ENCODE data around the gene ALOX5. TPM values are rescaled to one million over a fixed set of nuclear protein-coding genes. Genes with fewer than 3 reads are reported as not detected.

The ALOX5 gene
- total RNA-seq, 2 donors from 2014 or later = 42.5 to 63.0 TPM

GRCh38 chr10:45373003-45373575 lies 927 bp upstream of the ALOX5 start:
- intact Hi-C loops (cut with DNase I) = no loop called here
- ATAC-seq = peak; percentile 24
- H3K4me3 ChIP-seq = peak overlapping the region in 1 of 2 donors; percentile 18
- peaks cover 28% of the 10 kb centered on the region for H3K4me1 ChIP-seq
- TF ChIP-seq CTCF (IDR thresholded peaks at IDR 0.05) = no peak
- no peak for TF ChIP-seq POLR2A (IDR thresholded peaks at IDR 0.05)
- no peaks in the 10 kb centered on the region for H3K36me3 ChIP-seq (replicated peaks in 1 of 2; ENCODE audit: insufficient read depth in 1 of 2, low read depth in 2 of 2)
- peak overlapping the region in 2 of 4 donors; percentile 38 to 44 for H3K27ac ChIP-seq
- no peaks in the 10 kb centered on the region for H3K27me3 ChIP-seq
- 1 to 5% methylated on average over 4 to 30 of the region's 32 CpGs for WGBS, 2 donors
- H3K9me3 ChIP-seq = no peaks in the 10 kb centered on the region
- peak in 2 of 4 donors; percentile 23 to 50 for DNase-seq

- TF ChIP-seq CTCF (IDR thresholded peaks at IDR 0.05) = peak in 1 of 7 experiments; percentile 3
- no peak for TF ChIP-seq POLR2A (IDR thresholded peaks at IDR 0.05)
- H3K36me3 ChIP-seq (replicated peaks in 1 of 2; ENCODE audit: insufficient read depth in 1 of 2, low read depth in 2 of 2) = no peaks in the 10 kb centered on the region
- H3K4me1 ChIP-seq = peaks cover 28% of the 10 kb centered on the region
- 7 to 33% methylated on average over 9 to 45 of the region's 51 CpGs for WGBS, 2 donors
- peak overlapping the region; percentile 18 to 27 for H3K4me3 ChIP-seq
- no peaks in the 10 kb centered on the region for H3K9me3 ChIP-seq
- H3K27me3 ChIP-seq = no peaks in the 10 kb centered on the region
- intact Hi-C loops (cut with DNase I) = no loop called here
- peak in 3 of 4 donors; percentile 47 to 59 (median 54) for DNase-seq
- H3K27ac ChIP-seq = peak overlapping the region in 2 of 4 donors; percentile 24 to 35
- ATAC-seq = peak; percentile 29
These were observed 485 bp downstream of the ALOX5 start for GRCh38 chr10:45374350-45375052.

- ATAC-seq (no peak), DNase-seq (no peak)
- Histone ChIP-seq H3K4me3 (no peak overlapping the region), H3K4me1 (peaks cover 28% of the 10 kb centered on the region), H3K9me3 (no peaks in the 10 kb centered on the region), H3K27me3 (no peaks in the 10 kb centered on the region), H3K27ac (peak overlapping the region in 1 of 4 donors; percentile 12), H3K36me3 (replicated peaks in 1 of 2; ENCODE audit: insufficient read depth in 1 of 2, low read depth in 2 of 2) (no peaks in the 10 kb centered on the region)
- TF ChIP-seq POLR2A (IDR thresholded peaks at IDR 0.05) = no peak
- no peak for TF ChIP-seq CTCF (IDR thresholded peaks at IDR 0.05)
- 87 to 94% methylated on average over 5 to 8 of the region's 8 CpGs for WGBS, 2 donors
- intact Hi-C loops (cut with DNase I) = no loop called here
These were observed 1.1 kb downstream of the ALOX5 start for GRCh38 chr10:45375101-45375500.

GRCh38 chr10:45375716-45376231 lies 1.8 kb downstream of the ALOX5 start:
- peaks cover 28% of the 10 kb centered on the region for H3K4me1 ChIP-seq
- DNase-seq (no peak), ATAC-seq (no peak)
- H3K27me3 ChIP-seq = no peaks in the 10 kb centered on the region
- 78 to 86% methylated on average over 11 to 12 of the region's 12 CpGs for WGBS, 2 donors
- no peaks in the 10 kb centered on the region for H3K9me3 ChIP-seq
- intact Hi-C loops (cut with DNase I) = no loop called here
- TF ChIP-seq POLR2A (IDR thresholded peaks at IDR 0.05) (peak in 1 of 3 donors; percentile 10), CTCF (IDR thresholded peaks at IDR 0.05) (no peak)
- H3K4me3 ChIP-seq = no peak overlapping the region
- peak overlapping the region in 1 of 4 donors; percentile 23 for H3K27ac ChIP-seq
- H3K36me3 ChIP-seq (replicated peaks in 1 of 2; ENCODE audit: insufficient read depth in 1 of 2, low read depth in 2 of 2) = no peaks in the 10 kb centered on the region

Data from body of pancreas (tissue), 4 donors.